Stimulated activated naive CD4-positive, alpha-beta T cell (primary cell): ENCODE data around the gene MAP3K5.
"Not testable (repeated sequence)": the region's sequence is repeated elsewhere in the genome, so short reads cannot be mapped to it uniquely, and the experiment has no call there.

ENCODE experiments used
- DNase-seq, 6 experiments: peaks; one replicate each; lab custom pipeline; 2025; lab: John Stamatoyannopoulos, UW

The MAP3K5 gene

GRCh38 chr6:136791296-136792094 is 782 bp downstream of the MAP3K5 start:
- DNase-seq, result peak; percentile 9 to 61 (median 38)

GRCh38 chr6:136790411-136791295 is 1.6 kb downstream of the MAP3K5 start:
- DNase-seq, result no peak

- not testable (repeated sequence) for DNase-seq
Measured at GRCh38 chr6:136789440-136789839, 2.8 kb downstream of the MAP3K5 start.

- DNase-seq, result peak in 3 of 6 experiments; percentile 34 to 51 (median 50)
Measured at GRCh38 chr6:136788069-136788902, 4.0 kb downstream of the MAP3K5 start.

GRCh38 chr6:136787726-136788068 is 4.6 kb downstream of the MAP3K5 start:
- no peak for DNase-seq

- DNase-seq, result no peak
Measured at GRCh38 chr6:136786658-136787057, 5.6 kb downstream of the MAP3K5 start.

- peak in 2 of 6 experiments; percentile 12 to 27 for DNase-seq
Measured at GRCh38 chr6:136784910-136785746, 7.1 kb downstream of the MAP3K5 start.

- no peak for DNase-seq
Measured at GRCh38 chr6:136784271-136784664, 8.0 kb downstream of the MAP3K5 start.

- DNase-seq, result no peak
Measured at GRCh38 chr6:136783495-136784270, 8.6 kb downstream of the MAP3K5 start.

- DNase-seq, result no peak
Measured at GRCh38 chr6:136783021-136783420, 9.3 kb downstream of the MAP3K5 start.

GRCh38 chr6:136782021-136782770 is 10.1 kb downstream of the MAP3K5 start:
- peak in 1 of 6 experiments; percentile 5 for DNase-seq

- DNase-seq, result no peak
Measured at GRCh38 chr6:136780972-136781371, 11.3 kb downstream of the MAP3K5 start.

GRCh38 chr6:136779682-136780081 is 12.6 kb downstream of the MAP3K5 start:
- no peak for DNase-seq

- no peak for DNase-seq
Measured at GRCh38 chr6:136777651-136778050, 14.6 kb downstream of the MAP3K5 start.

GRCh38 chr6:136775548-136775947 is 16.7 kb downstream of the MAP3K5 start:
- DNase-seq, result no peak

GRCh38 chr6:136775081-136775480 is 17.2 kb downstream of the MAP3K5 start:
- DNase-seq, result no peak

- DNase-seq, result no peak
Measured at GRCh38 chr6:136774228-136775041, 17.8 kb downstream of the MAP3K5 start.

GRCh38 chr6:136773473-136773796 is 18.8 kb downstream of the MAP3K5 start:
- no peak for DNase-seq
